Measurements from ENCODE around the gene PRSS23. TPM values are rescaled to one million over a fixed set of nuclear protein-coding genes. Genes with fewer than 3 reads are reported as not detected.
A peak's percentile ranks its signal among the peaks of the same experiment; 100 is the strongest.
"Not testable (repeated sequence)": the region's sequence is repeated elsewhere in the genome, so short reads cannot be mapped to it uniquely, and the experiment has no call there.

PRSS23 gene, protein sequence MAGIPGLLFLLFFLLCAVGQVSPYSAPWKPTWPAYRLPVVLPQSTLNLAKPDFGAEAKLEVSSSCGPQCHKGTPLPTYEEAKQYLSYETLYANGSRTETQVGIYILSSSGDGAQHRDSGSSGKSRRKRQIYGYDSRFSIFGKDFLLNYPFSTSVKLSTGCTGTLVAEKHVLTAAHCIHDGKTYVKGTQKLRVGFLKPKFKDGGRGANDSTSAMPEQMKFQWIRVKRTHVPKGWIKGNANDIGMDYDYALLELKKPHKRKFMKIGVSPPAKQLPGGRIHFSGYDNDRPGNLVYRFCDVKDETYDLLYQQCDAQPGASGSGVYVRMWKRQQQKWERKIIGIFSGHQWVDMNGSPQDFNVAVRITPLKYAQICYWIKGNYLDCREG
- total RNA-seq (2014; rRNA removed; shearing (Covaris generic)) = 55.1 and 68.2 TPM in 2 replicates

DNA sequence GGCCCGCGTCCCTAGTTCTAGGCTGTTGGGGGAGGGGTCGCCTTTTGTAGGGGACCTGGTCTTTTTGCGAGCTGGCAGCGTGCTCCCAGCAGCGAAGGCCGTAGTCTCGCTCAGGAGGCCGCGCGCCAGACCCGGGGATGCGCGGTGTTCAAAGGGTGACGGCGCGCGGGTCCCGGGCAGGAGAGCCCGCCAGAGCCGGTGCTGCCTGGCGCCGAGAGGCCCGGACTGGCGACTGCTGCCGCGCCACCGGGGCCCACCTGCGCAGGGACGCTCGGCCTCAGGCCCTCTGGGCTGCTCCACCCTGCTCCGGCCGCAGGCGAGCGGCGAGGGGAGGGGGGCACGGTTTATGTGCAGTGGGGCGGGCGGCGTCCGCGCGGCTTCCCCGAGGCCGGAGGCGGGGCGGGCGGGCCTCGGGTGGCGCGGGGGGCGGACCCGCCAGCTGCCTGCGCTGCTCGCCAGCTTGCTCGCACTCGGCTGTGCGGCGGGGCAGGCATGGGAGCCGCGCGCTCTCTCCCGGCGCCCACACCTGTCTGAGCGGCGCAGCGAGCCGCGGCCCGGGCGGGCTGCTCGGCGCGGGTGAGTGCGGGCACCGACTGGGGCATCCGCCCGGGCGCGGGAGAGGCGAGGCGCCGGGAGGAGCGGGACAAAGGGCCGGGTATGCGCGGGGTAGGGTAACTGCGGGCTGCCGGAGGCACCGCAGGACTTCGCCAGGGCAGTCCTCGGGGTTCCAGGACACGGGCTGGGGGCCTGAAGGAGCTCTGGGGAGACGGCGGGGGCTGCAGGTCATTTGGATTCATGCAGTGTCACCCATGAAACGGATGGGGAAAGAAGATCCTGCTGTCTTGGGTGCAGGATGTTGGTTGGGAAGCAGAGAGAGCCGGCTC, at the start of gene PRSS23:
TSS of gene PRSS23 (plus strand) at position 467 of the 884 bp plus-strand sequence. CDS start 7,102 bp downstream, outside the sequence.
- peak; percentile 49 for DNase-seq (ENCODE audit: low spot score)
- in situ Hi-C loops (cut with HindIII; ENCODE audit: low sequenced_read_pairs) = no loop called here

GRCh38 chr11:86753459-86753858, 46.9 kb upstream of the PRSS23 start:
- DNase-seq (ENCODE audit: low spot score) = no peak
- in situ Hi-C loops (cut with HindIII; ENCODE audit: low sequenced_read_pairs) = no loop called here

DNA sequence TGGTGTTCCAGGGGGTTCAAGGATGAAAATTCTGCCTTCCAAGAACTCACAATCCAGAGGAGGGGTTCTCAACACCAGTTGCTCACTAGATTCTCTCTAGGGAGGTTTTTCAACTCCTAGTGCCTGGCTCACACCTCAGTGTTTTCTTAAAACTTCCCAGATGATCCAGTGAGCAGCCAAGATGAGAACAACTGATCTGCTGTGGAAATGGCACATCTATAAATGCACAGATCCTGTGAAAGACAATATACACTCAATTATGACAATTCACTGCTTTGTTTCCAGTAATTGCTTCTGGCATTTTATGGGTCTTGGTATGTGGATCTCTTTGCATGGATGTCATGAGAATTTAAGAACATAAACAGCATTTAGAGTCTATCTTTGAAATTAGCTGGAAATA, 45.2 kb upstream of the PRSS23 start:
- DNase-seq (ENCODE audit: low spot score) = no peak
- in situ Hi-C loops (cut with HindIII; ENCODE audit: low sequenced_read_pairs) = no loop called here

GRCh38 chr11:86758171-86758570, 42.2 kb upstream of the PRSS23 start:
- no peak for DNase-seq (ENCODE audit: low spot score)
- in situ Hi-C loops (cut with HindIII; ENCODE audit: low sequenced_read_pairs) = no loop called here

DNA sequence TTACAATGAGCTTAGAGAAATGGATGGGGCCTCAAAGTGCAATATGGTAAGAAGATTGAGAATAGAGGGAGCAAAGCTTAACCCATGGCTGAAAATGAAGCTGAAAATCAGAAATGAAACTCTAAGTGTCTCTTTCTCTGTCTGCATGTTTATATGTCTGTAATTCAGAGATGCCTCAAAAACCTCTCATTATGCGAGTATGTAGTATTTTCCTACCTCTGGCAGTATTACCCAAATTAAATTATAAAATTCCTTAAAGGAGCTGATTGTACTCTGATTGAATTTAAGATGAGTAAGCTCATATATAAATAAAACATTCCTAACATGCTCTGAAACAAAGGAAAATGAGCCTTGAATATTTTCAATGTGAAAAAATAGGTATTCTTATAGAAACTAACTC, 39.8 kb upstream of the PRSS23 start:
- in situ Hi-C loops (cut with HindIII; ENCODE audit: low sequenced_read_pairs) = no loop called here
- no peak for DNase-seq (ENCODE audit: low spot score)

DNA sequence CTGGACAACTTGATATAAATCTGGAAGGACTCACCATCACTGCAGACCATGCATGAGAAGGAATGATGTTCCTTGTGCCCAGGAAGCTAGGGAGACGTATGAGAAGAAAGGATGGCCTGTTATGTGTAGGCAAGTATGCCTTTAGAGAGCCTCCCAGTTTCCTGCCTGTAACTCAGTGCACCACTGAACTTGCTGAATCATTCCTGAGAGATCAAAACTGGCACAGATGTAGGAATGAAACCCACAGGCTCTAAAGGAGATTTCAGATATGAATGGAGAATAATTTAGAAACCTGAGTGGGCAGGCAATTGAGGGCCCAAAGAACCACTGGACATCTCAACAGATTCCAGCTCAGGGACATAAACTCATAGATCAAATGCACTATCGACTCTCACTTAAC, 38.4 kb upstream of the PRSS23 start:
- no peak for DNase-seq (ENCODE audit: low spot score)
- in situ Hi-C loops (cut with HindIII; ENCODE audit: low sequenced_read_pairs) = no loop called here

GRCh38 chr11:86765203-86765602, 35.1 kb upstream of the PRSS23 start:
- in situ Hi-C loops (cut with HindIII; ENCODE audit: low sequenced_read_pairs) = no loop called here
- no peak for DNase-seq (ENCODE audit: low spot score)

- in situ Hi-C loops (cut with HindIII; ENCODE audit: low sequenced_read_pairs) = no loop called here
- no peak for DNase-seq (ENCODE audit: low spot score)
These were observed 34.5 kb upstream of the PRSS23 start for GRCh38 chr11:86765878-86766277.

GRCh38 chr11:86769219-86769618, 31.1 kb upstream of the PRSS23 start:
- in situ Hi-C loops (cut with HindIII; ENCODE audit: low sequenced_read_pairs) = no loop called here
- DNase-seq (ENCODE audit: low spot score) = no peak

- in situ Hi-C loops (cut with HindIII; ENCODE audit: low sequenced_read_pairs); DNase-seq (ENCODE audit: low spot score): not testable (repeated sequence)
These were observed 29.8 kb upstream of the PRSS23 start for GRCh38 chr11:86770473-86771027.

GRCh38 chr11:86772999-86773398, 27.3 kb upstream of the PRSS23 start:
- in situ Hi-C loops (cut with HindIII; ENCODE audit: low sequenced_read_pairs) = no loop called here

GRCh38 chr11:86773513-86774252, 26.7 kb upstream of the PRSS23 start:
- DNase-seq (ENCODE audit: low spot score) = no peak
- in situ Hi-C loops (cut with HindIII; ENCODE audit: low sequenced_read_pairs) = no loop called here

More at GRCh38 chr11:86772999-86773398, 27.3 kb upstream of the PRSS23 start:
- DNase-seq (ENCODE audit: low spot score) = no peak

- no peak for DNase-seq (ENCODE audit: low spot score)
- in situ Hi-C loops (cut with HindIII; ENCODE audit: low sequenced_read_pairs) = no loop called here
These were observed 25.9 kb upstream of the PRSS23 start for GRCh38 chr11:86774417-86774816.

DNA sequence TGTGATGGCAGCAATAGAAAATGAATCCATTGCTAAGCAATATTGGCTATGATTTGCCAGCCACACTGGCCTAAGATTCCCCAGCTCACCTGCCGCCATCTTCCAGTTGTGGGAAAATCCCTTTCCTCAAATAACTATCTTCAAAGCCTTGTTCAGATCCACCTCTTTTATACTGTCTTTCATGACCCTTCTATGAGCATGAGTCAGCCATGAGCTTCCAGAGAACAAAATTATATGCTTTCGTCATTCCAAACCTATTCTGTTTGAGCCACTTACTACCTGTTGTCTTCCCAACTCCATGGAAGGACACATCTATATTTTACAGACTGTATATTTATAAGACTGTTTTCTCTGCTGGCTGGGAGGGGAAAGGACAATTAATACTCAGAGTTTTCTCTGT, 25.0 kb upstream of the PRSS23 start:
- in situ Hi-C loops (cut with HindIII; ENCODE audit: low sequenced_read_pairs) = no loop called here
- DNase-seq (ENCODE audit: low spot score) = no peak

- no peak for DNase-seq (ENCODE audit: low spot score)
- in situ Hi-C loops (cut with HindIII; ENCODE audit: low sequenced_read_pairs) = no loop called here
These were observed 18.8 kb upstream of the PRSS23 start for GRCh38 chr11:86781546-86781945.

GRCh38 chr11:86782742-86783141, 17.6 kb upstream of the PRSS23 start:
- in situ Hi-C loops (cut with HindIII; ENCODE audit: low sequenced_read_pairs) = no loop called here
- DNase-seq (ENCODE audit: low spot score) = no peak

- DNase-seq (ENCODE audit: low spot score) = no peak
- in situ Hi-C loops (cut with HindIII; ENCODE audit: low sequenced_read_pairs) = no loop called here
These were observed 16.7 kb upstream of the PRSS23 start for GRCh38 chr11:86783661-86784060.

DNA sequence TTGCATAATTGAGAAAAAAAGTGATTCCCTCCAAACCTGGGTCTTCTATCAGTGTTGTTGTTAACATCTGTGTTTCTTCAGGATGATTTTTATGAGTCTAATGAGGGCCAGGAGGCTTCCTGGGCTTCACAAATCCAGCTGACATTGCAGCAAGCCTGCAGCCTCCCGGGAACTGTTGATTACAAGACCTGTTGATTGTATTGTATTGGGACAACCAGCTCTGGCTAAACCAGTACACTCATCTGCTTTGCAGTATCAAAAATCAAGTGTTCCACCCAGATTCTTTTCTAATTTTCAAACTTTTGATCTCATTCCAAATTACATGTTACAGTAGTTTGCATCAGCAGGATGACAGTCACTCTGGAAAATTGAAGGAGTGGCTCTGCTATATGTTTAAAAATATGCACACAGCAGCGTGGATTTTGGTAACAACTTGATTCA, 16.1 kb upstream of the PRSS23 start:
- in situ Hi-C loops (cut with HindIII; ENCODE audit: low sequenced_read_pairs) = no loop called here
- no peak for DNase-seq (ENCODE audit: low spot score)

GRCh38 chr11:86785576-86785975, 14.8 kb upstream of the PRSS23 start:
- in situ Hi-C loops (cut with HindIII; ENCODE audit: low sequenced_read_pairs) = no loop called here
- DNase-seq (ENCODE audit: low spot score) = no peak
